HG03066 (cell line): ENCODE results near the gene TMBIM1.

ENCODE experiments used
- ATAC-seq: cut with Tn5 transposase; IDR thresholded peaks from one replicate; pipeline ENCODE4 v1.9.1; 2021; ENCODE audit warnings: low read depth; ENCODE audit not compliant: unreplicated experiment

The TMBIM1 gene

DNA sequence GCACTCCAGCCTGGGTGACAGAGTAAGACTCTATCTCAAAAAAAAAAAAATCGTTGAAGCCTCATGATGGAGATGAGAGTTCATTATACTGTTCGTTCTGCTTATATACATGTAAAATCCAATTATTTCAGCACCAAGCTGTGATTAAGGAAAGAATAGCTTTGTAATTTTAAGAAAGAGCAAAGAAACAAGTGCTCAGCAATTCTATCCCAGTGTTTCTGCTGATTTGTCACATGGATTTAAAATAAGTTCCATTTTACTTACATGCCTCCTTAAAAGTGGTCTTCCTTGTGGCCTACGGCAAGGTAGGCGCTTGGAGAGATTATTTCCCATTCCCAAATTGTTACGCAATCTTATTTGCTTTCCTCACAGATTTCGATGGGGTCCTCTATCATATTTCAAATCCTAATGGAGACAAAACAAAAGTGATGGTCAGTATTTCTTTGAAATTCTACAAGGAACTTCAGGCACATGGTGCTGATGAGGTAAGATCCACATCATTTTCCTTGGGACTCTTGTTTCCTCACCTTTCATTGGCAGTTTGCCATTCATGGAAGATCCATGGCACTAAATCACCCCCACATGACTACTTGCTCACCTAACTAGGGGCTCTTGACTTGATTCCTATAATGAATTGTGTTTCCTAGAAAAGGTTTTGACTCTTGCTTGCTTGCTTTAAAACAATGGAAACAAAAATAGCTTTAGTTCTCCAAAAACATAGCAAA lies 63.8 kb downstream of the TMBIM1 start:
- ATAC-seq = no peak

DNA sequence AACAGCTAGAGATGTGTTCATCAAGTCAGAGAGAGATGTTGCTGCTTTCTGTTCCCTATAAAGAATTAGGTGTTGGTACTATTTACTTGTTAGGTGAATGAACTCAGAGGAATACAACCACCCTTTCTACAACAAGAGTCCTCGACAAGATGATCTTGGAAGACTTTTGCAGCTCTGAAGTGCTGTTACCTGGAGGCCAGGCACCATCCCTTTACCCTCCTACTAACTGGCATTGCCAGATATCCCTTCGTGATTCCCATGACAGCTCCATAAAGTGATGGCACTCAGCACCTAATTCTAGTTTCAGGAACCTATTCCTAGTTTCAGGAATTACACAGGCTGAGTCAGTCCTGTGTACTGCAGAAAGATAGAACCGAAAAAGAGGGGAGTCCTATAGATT lies 65.4 kb downstream of the TMBIM1 start:
- ATAC-seq = no peak
